ENCODE data around the gene VTI1A. TPM values are rescaled to one million over a fixed set of nuclear protein-coding genes. Genes with fewer than 3 reads are reported as not detected.
"Not testable (repeated sequence)": the region's sequence is repeated elsewhere in the genome, so short reads cannot be mapped to it uniquely, and the experiment has no call there.

Gene VTI1A
- total RNA-seq, 1 donor from 2014 or later = 22.7 TPM

- TF ChIP-seq, protein P1, sequence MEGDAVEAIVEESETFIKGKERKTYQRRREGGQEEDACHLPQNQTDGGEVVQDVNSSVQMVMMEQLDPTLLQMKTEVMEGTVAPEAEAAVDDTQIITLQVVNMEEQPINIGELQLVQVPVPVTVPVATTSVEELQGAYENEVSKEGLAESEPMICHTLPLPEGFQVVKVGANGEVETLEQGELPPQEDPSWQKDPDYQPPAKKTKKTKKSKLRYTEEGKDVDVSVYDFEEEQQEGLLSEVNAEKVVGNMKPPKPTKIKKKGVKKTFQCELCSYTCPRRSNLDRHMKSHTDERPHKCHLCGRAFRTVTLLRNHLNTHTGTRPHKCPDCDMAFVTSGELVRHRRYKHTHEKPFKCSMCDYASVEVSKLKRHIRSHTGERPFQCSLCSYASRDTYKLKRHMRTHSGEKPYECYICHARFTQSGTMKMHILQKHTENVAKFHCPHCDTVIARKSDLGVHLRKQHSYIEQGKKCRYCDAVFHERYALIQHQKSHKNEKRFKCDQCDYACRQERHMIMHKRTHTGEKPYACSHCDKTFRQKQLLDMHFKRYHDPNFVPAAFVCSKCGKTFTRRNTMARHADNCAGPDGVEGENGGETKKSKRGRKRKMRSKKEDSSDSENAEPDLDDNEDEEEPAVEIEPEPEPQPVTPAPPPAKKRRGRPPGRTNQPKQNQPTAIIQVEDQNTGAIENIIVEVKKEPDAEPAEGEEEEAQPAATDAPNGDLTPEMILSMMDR (IDR thresholded peaks at IDR 0.05) = no peak
- Mint-ChIP-seq H3K27me3 (ENCODE audit: low read depth) (no peaks in the 10 kb centered on the region), H3K4me3 (ENCODE audit: unreplicated experiment) (no peak overlapping the region), H3K27ac (ENCODE audit: unreplicated experiment) (no peak overlapping the region), H3K36me3 (ENCODE audit: low read depth) (peaks cover 3% of the 10 kb centered on the region), H3K4me1 (ENCODE audit: low read depth) (peaks cover 18% of the 10 kb centered on the region), H3K9me3 (ENCODE audit: low read depth) (no peaks in the 10 kb centered on the region)
- no peak for DNase-seq (ENCODE audit: low spot score)
Observed at GRCh38 chr10:112728997-112729396, 282.0 kb downstream of the VTI1A start.

DNA sequence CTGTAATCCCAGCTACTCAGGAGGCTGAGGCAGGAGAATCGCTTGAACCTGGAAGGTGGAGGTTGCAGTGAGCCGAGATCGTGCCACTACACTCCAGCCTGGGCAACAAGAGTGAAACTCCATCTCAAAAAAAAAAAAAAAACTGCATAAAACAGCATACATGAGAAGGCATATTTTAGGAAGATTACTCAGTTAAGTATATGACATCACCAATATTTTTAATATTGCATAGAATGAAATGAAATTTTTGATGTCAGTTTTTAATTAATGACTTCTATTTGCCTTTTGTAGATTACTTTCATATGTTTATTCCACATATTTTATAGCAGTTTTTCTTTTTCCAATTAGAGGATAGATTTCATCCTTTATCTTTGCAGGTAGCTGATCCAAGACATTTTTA lies 284.4 kb downstream of the VTI1A start:
- H3K9me3 Mint-ChIP-seq (ENCODE audit: low read depth); H3K27me3 Mint-ChIP-seq (ENCODE audit: low read depth); DNase-seq (ENCODE audit: low spot score); H3K27ac Mint-ChIP-seq (ENCODE audit: unreplicated experiment); H3K36me3 Mint-ChIP-seq (ENCODE audit: low read depth); H3K4me3 Mint-ChIP-seq (ENCODE audit: unreplicated experiment): not testable (repeated sequence)
- H3K4me1 Mint-ChIP-seq (ENCODE audit: low read depth) = peaks cover 11% of the 10 kb centered on the region

- TF ChIP-seq, protein P1 (IDR thresholded peaks at IDR 0.05) = no peak
- Mint-ChIP-seq H3K27ac (ENCODE audit: unreplicated experiment) (peak overlapping the region; percentile 54), H3K4me3 (ENCODE audit: unreplicated experiment) (no peak overlapping the region), H3K9me3 (ENCODE audit: low read depth) (no peaks in the 10 kb centered on the region), H3K36me3 (ENCODE audit: low read depth) (no peaks in the 10 kb centered on the region), H3K27me3 (ENCODE audit: low read depth) (no peaks in the 10 kb centered on the region), H3K4me1 (ENCODE audit: low read depth) (peaks cover 12% of the 10 kb centered on the region)
- DNase-seq (ENCODE audit: low spot score) = no peak
Observed at GRCh38 chr10:112732277-112732921, 285.4 kb downstream of the VTI1A start.

DNA sequence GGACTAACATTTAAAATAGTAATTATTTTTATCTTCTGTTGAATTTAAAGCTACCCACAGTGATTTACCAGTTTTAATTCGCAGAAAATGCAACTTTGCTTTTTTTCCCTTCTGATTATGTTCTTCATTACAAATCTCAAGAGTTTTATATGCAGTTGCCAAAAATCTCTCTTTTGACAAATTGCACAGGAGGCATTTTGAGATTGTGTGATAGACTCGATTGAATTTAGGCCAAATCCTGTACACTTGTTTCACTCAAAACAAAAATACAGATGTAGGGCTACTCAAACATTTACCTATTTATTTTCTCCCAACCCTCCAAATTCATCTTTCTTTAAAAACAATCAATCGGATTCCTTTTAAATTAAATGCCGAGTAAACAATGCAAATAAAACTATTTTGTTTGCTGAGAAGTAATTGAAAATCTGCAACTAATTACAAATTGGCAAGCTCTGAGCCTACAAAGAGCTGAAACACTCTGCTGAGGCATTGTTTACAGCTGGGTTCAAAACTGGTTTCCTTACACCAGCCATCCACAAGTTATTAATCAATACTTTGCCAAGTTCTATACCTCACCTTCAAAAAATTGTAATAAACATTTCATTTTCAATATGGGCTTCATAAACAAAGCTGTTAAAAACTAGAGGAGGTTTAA lies 288.2 kb downstream of the VTI1A start:
- Mint-ChIP-seq H3K27me3 (ENCODE audit: low read depth) (no peaks in the 10 kb centered on the region), H3K27ac (ENCODE audit: unreplicated experiment) (no peak overlapping the region), H3K4me3 (ENCODE audit: unreplicated experiment) (no peak overlapping the region), H3K4me1 (ENCODE audit: low read depth) (peaks cover 34% of the 10 kb centered on the region), H3K9me3 (ENCODE audit: low read depth) (no peaks in the 10 kb centered on the region), H3K36me3 (ENCODE audit: low read depth) (no peaks in the 10 kb centered on the region)
- TF ChIP-seq, protein P1 (IDR thresholded peaks at IDR 0.05) = no peak
- DNase-seq (ENCODE audit: low spot score) = no peak

DNA sequence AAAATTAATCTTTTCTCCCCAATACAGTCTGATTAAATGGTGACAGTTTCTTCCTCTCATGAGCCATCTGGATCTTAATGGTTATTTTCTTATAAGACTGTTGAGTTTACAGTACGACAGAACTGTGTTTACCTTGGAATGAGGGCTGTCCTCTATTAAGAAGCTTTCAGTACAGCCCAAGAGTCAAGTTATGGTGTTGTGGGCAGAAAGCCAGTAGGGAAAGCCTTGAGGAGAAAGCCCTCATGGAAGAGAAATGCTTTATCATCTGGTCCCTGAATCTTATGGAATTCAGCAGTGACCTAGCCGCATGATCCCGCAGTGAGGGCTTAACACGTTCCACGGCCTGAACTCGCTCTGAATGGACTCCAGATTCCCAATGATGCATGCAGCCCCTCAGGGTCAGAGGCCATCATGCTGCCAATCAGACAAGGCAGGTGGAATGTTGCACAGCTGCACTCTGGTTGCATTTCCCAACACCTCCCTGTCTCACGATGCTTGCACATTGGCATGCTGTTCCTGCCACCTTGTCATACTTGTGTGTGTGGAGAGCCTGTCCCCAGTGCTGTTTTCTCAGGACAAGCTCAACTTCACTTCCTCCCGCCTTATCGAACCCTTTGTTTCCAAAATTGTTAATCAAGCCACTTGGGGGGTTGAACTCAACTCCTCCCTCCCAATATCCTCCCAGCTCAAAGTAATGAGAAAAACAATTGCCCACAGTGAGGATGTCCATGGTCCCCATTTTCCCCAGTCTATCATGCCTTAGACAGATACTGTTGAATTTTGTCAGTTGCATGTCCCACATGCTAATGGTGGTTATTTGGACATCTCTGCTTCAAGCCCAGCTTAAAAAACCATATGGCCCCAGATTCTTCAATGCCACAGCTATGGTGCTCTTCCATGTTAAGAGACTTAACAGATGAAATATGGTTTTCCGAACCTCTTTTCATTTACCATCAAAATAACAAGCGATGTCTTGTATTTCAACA lies 291.9 kb downstream of the VTI1A start:
- Mint-ChIP-seq H3K27ac (ENCODE audit: unreplicated experiment) (peak overlapping the region; percentile 70), H3K27me3 (ENCODE audit: low read depth) (no peaks in the 10 kb centered on the region), H3K4me3 (ENCODE audit: unreplicated experiment) (no peak overlapping the region), H3K36me3 (ENCODE audit: low read depth) (peaks cover 2% of the 10 kb centered on the region), H3K9me3 (ENCODE audit: low read depth) (no peaks in the 10 kb centered on the region), H3K4me1 (ENCODE audit: low read depth) (peaks cover 31% of the 10 kb centered on the region)
- DNase-seq (ENCODE audit: low spot score) = no peak
- TF ChIP-seq, protein P1 (IDR thresholded peaks at IDR 0.05) = no peak
